Measurements from ENCODE around the gene GALNT9.

Gene GALNT9

DNA sequence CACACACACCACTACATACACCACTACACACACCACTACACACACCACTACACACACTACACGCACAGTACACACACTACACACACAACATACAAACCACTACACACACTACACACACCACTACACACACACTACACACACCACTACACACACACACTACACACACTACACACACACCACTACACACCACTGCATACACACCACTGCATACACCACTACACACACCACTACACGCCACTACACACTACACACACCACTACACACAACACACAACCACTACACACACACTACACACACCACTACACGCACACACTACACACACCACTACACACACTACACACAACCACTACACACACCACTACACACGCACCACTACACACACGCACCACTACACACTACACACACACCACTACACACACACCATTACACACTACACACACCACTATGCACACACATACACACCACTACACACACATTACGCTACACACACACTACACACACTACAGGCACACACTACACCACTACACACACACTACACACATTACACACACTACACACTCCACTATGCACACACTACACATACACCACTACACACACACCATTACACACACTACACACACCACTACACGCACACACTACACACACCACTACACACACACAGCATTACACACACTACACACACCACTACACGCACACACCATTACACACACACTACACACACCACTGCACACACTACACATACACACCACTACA lies 172.6 kb downstream of the GALNT9 start:
- FAIRE-seq: no peak
- no peak for TF ChIP-seq CTCF (IDR thresholded peaks at IDR 0.05; ENCODE audit: insufficient read depth, missing control alignments)
- no peak for DNase-seq (ENCODE audit: insufficient read length, low spot score)

- FAIRE-seq (no peak), DNase-seq (ENCODE audit: insufficient read length, low spot score) (no peak)
- TF ChIP-seq CTCF (IDR thresholded peaks at IDR 0.05; ENCODE audit: insufficient read depth, missing control alignments): no peak
These were observed 173.4 kb downstream of the GALNT9 start for GRCh38 chr12:132155771-132156572.

GRCh38 chr12:132154941-132155770 lies 174.2 kb downstream of the GALNT9 start:
- DNase-seq (ENCODE audit: insufficient read length, low spot score) (no peak), FAIRE-seq (no peak)
- TF ChIP-seq CTCF (IDR thresholded peaks at IDR 0.05; ENCODE audit: insufficient read depth, missing control alignments): no peak

DNA sequence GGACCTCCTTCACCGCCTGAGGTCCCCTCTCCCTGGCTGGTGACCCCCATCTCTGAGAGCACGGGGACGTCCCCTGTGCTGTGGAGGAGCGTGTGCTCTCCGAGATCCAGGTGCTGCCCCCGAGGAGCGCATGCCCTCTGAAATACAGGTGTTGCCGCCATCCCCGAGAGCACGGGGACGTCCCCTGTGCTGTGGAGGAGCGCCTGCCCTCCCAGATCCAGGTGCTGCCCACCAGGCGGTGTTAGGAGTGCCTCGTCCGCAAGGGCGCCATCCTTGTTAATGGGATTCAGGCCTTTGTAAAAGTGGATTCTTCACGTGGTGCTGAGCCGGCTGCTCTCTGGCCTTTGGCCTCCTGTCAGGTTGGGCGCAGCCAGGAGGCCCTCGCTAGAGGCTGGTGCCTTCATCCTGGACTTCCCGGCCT lies 175.0 kb downstream of the GALNT9 start:
- TF ChIP-seq CTCF (IDR thresholded peaks at IDR 0.05; ENCODE audit: insufficient read depth, missing control alignments): no peak
- DNase-seq (ENCODE audit: insufficient read length, low spot score): no peak
- FAIRE-seq: no peak

- peak; percentile 77 for TF ChIP-seq CTCF (IDR thresholded peaks at IDR 0.05; ENCODE audit: insufficient read depth, missing control alignments)
- FAIRE-seq (no peak), DNase-seq (ENCODE audit: insufficient read length, low spot score) (peak; percentile 95)
These were observed 175.7 kb downstream of the GALNT9 start for GRCh38 chr12:132153501-132154340.

GRCh38 chr12:132152953-132153352 lies 176.4 kb downstream of the GALNT9 start:
- DNase-seq (ENCODE audit: insufficient read length, low spot score) (no peak), FAIRE-seq (no peak)
- no peak for TF ChIP-seq CTCF (IDR thresholded peaks at IDR 0.05; ENCODE audit: insufficient read depth, missing control alignments)
